ENCODE data around the gene ZIK1.
A peak's percentile ranks its signal among the peaks of the same experiment; 100 is the strongest.

ZIK1 gene

GRCh38 chr19:57583521-57584416 is at the start of gene ZIK1:
TSS of gene ZIK1 (plus strand) at chr19:57584145. CDS start at chr19:57584357, 212 bp downstream.
- TF ChIP-seq CTCF (IDR thresholded peaks at IDR 0.05; ENCODE audit: extremely low read depth, insufficient read depth, missing control alignments) = peak; percentile 41
- peak; percentile 97 for DNase-seq (ENCODE audit: low spot score)
- in situ Hi-C loops (cut with MboI; ENCODE audit: low pct_unique_long_range_greater_than_20kb, low sequenced_read_pairs, unreplicated experiment) = no loop called here

- in situ Hi-C loops (cut with MboI; ENCODE audit: low pct_unique_long_range_greater_than_20kb, low sequenced_read_pairs, unreplicated experiment) = no loop called here
- no peak for TF ChIP-seq CTCF (IDR thresholded peaks at IDR 0.05; ENCODE audit: extremely low read depth, insufficient read depth, missing control alignments)
- no peak for DNase-seq (ENCODE audit: low spot score)
Measured at GRCh38 chr19:57537953-57538547, 45.9 kb upstream of the ZIK1 start.

- in situ Hi-C loops (cut with MboI; ENCODE audit: low pct_unique_long_range_greater_than_20kb, low sequenced_read_pairs, unreplicated experiment) = no loop called here
- no peak for TF ChIP-seq CTCF (IDR thresholded peaks at IDR 0.05; ENCODE audit: extremely low read depth, insufficient read depth, missing control alignments)
- DNase-seq (ENCODE audit: low spot score) = no peak
Measured at GRCh38 chr19:57546513-57546912, 37.4 kb upstream of the ZIK1 start.

- no peak for TF ChIP-seq CTCF (IDR thresholded peaks at IDR 0.05; ENCODE audit: extremely low read depth, insufficient read depth, missing control alignments)
- in situ Hi-C loops (cut with MboI; ENCODE audit: low pct_unique_long_range_greater_than_20kb, low sequenced_read_pairs, unreplicated experiment) = no loop called here
- DNase-seq (ENCODE audit: low spot score) = no peak
Measured at GRCh38 chr19:57552432-57552831, 31.5 kb upstream of the ZIK1 start.

GRCh38 chr19:57557659-57558058 is 26.3 kb upstream of the ZIK1 start:
- in situ Hi-C loops (cut with MboI; ENCODE audit: low pct_unique_long_range_greater_than_20kb, low sequenced_read_pairs, unreplicated experiment) = no loop called here
- TF ChIP-seq CTCF (IDR thresholded peaks at IDR 0.05; ENCODE audit: extremely low read depth, insufficient read depth, missing control alignments) = no peak
- DNase-seq (ENCODE audit: low spot score) = no peak

GRCh38 chr19:57558525-57558924 is 25.4 kb upstream of the ZIK1 start:
- DNase-seq (ENCODE audit: low spot score) = no peak
- TF ChIP-seq CTCF (IDR thresholded peaks at IDR 0.05; ENCODE audit: extremely low read depth, insufficient read depth, missing control alignments) = peak; percentile 9
- in situ Hi-C loops (cut with MboI; ENCODE audit: low pct_unique_long_range_greater_than_20kb, low sequenced_read_pairs, unreplicated experiment) = no loop called here

Measured in GM13977 (cell line).